ENCODE measurements around the gene HDAC2.
"Not testable (repeated sequence)": the region's sequence is repeated elsewhere in the genome, so short reads cannot be mapped to it uniquely, and the experiment has no call there.

HDAC2 gene

GRCh38 chr6:113969888-113970804 is 802 bp downstream of the HDAC2 start:
- peak; percentile 44 for DNase-seq

- no peak for DNase-seq
Observed at GRCh38 chr6:113968472-113968871, 2.5 kb downstream of the HDAC2 start.

- DNase-seq = no peak
Observed at GRCh38 chr6:113967777-113968176, 3.2 kb downstream of the HDAC2 start.

DNA sequence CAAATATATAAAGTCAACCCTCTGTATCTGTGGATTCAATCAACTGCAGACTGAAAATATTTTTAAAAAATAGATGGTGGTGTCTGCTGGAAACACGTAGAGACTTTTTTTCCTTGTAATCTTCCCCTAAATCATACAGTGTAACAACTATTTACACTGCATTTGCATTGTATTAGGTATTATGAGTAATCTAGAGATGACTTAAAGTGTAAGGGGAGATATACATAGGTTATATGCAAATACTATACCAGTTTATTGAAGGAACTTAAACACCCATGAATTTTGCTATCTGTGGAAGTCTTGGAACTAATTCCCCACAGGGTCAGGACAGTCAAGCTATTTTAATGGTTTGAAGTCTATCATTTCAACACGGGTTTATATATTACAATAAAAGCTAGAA is 10.2 kb downstream of the HDAC2 start:
- no peak for DNase-seq

DNA sequence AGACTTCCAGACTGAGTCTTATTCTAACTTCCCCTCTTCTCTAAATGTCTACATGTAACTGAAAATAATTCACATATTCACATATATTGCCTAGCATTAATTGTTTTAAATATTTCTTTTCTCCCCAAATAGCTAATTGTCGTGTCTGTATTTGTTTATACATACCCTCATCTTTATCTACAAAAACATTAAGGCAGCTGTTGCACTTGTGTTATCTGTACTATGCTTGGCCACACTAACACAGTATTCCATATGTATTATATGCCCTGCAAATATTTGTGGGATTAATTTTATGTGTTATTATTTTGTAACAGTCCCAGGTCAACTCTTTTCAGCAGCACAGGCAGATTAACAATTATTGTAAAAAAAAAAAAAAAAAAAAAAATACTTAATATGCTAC is 11.7 kb downstream of the HDAC2 start:
- DNase-seq = no peak

DNA sequence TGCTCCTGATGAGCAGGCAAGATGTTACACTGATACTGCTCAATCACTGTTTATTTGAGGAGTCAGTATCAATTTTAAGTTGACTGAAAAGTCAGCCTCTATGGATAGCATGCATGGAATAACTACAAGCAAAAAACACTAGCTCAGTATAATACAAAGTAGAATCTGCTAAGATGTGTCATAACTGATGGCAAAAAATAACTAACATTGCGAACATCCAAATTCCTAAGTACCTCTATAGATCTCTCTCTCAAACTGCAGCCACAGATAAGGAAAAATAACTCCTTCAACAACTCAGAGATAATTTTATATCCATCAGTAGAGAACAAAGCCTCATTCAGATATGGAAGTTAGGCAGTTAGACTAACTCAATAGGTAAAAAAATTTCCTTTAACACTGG is 16.3 kb downstream of the HDAC2 start:
- no peak for DNase-seq

- DNase-seq = no peak
Observed at GRCh38 chr6:113953346-113953745, 17.6 kb downstream of the HDAC2 start.

DNA sequence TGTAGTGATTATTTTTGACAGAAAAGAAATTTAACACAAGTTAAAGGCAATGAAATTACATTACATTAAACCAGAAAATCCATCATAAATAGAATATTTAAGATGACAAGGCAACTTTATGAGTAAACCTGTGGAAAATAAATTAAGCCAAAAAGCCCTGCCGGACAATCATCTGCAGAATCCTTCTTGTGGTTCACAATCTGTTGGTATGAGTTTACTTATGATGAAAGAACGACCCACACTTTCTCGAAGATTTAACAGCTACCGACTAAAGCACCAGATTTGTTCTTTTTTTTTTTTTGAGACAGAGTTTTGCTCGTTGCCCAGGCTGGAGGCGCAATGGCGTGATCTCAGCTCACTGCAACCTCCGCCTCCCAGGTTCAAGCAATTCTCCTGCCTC is 21.4 kb downstream of the HDAC2 start:
- no peak for DNase-seq

DNA sequence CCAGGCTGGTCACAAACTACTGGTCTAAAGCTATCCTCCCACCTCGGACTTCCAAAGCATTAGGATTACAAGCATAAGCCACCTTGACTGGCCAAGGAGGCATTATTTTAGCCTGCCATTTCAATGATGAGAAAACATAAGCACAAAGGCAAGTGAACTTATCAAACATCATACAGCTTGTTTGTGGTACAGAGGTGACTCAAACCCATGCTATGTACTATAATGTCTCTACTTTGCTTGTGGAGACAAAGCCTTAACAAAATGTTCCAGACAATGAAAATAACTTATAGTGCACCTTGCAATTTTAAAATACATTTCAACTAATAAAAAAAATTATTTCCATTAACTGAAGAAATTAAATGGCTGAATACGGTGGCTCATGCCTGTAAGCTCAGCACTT is 26.2 kb downstream of the HDAC2 start:
- DNase-seq = no peak

DNA sequence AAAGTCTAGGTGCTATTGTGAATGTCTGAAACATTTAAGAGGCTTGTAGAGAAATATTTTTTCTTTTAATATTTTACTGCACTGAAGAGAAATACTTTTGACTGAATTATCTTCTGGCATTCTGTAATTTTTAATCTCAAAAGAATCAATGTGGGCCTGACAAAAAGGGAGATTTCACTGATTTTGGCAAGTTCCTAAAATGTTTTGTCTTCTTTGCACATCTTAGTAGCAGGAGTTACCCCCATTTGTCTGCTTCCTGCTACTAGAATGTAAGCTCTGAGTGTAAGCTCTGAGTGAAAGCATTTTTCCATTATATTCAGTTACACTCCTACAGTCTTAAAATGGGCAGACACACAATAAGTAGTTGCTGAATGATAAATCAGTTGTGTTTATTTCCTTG is 31.1 kb downstream of the HDAC2 start:
- no peak for DNase-seq

- no peak for DNase-seq
Observed at GRCh38 chr6:113936093-113936934, 34.6 kb downstream of the HDAC2 start.

- no peak for DNase-seq
Observed at GRCh38 chr6:113934101-113934500, 36.8 kb downstream of the HDAC2 start.

GRCh38 chr6:113931907-113932306 is 39.0 kb downstream of the HDAC2 start:
- not testable (repeated sequence) for DNase-seq

DNA sequence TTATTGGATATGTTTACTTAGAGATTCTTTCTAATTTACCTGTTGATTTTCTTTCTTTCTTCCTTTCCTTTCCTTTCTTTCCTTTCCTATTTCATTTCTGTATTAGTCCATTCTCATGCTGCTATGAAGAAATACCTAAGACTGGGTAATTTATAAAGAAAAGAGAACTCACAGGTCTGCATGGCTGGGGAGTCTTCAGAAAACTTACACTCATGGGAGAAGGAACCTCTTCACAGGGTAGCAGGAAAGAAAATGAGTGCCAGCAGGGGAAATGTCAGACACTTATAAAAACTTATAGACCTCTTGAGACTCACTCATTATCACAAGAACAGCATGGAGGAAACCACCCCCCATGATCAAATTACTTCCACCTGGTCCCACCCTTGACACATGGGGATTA is 40.8 kb downstream of the HDAC2 start:
- no peak for DNase-seq

- DNase-seq = no peak
Observed at GRCh38 chr6:113927001-113927400, 43.9 kb downstream of the HDAC2 start.

- DNase-seq = no peak
Observed at GRCh38 chr6:113925378-113925777, 45.6 kb downstream of the HDAC2 start.

DNA sequence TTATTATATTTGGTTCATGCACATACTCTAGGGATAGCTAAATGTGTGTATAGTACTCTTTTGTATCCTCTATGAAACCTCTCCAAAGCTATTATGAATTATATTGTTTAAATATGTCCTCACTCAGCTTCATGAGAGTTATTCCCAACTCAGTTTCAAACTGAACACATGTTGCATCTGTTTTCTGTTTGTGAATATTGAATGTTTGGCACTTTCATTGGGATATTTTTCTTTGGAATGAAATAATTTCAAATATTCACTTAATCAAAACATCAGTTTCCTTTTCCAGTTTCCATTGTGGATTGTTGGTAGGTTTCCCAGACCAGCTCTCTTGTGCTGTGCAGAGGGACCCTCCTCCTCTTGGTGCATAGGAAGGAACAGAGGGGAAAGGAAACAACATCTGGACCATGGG is 46.6 kb downstream of the HDAC2 start:
- no peak for DNase-seq

DNA sequence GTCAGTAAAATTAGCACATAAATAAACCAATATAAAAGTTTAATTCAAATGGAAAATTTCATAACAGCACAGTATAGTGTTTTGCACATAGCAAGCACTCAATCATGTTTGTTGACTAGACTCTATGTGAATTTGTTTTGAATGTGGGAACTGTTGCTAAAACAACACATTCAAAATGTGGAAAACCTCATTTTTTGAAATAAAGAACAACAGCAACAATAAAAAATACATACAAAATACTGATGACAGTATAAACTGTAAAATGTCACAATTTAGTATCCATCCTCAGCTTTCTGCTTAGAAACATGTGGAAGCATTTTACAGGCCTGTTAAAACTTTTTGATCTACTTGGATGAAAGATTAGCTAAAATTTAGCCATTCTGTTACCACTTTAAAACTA is 47.4 kb downstream of the HDAC2 start:
- DNase-seq = no peak

DNA sequence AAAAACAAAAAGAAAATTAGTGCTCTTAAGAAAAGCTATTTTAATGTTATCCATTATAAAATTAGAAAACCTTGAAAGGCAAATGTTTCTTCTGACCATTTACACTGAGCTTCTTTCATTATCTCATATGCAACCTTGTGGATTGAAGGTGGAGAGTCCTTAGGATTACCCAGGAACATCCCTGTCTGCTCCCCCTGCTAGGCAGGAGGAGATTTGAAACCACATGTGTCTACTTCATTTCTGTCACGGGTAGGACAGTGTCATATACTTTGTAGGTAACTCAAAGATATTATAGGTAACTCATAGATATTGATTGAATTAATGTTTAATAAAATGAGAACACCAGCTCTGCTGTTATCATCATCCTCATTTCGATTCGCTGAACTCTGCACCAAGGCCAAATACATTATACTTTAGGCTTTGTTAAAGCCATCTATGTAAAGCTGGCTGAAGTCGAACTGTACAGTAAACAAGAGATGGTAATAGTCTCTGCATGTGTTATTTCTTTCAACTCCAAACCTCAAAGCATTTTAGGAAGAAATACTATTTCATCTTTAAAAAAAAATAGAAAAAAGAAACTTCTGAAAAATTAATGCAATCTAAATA is 49.5 kb downstream of the HDAC2 start:
- no peak for DNase-seq

GRCh38 chr6:113920663-113921267 is 50.2 kb downstream of the HDAC2 start:
- no peak for DNase-seq

GRCh38 chr6:113910285-113910684 is 60.7 kb downstream of the HDAC2 start:
- not testable (repeated sequence) for DNase-seq

DNA sequence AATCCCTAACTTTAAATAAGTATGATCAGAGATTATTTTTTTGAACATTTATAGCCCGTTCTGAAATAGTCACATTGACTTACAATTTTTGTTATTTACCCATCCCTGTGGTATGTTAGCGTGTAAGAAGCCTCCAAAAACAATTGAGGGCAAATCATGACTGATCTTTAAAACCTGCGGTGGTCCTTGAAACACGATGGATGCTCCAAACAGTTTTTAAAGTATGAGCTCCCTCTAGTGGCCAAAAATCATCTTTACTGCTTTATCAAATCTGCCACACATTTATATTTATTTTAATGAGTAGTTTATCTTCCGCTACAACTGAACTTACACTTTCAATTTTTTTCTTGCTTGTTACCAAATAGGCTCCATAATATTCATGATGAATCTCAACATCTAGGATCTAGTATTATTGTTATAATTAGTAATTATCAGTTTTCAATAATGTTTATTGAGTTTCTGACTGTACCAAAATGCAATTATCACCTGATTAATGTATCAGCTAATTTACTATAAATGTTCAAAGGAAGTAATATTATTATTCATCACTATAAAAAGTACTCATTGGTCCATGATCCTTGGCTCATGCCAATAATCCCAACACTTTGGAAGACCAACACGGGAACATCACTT is 61.6 kb downstream of the HDAC2 start:
- DNase-seq = no peak

DNA sequence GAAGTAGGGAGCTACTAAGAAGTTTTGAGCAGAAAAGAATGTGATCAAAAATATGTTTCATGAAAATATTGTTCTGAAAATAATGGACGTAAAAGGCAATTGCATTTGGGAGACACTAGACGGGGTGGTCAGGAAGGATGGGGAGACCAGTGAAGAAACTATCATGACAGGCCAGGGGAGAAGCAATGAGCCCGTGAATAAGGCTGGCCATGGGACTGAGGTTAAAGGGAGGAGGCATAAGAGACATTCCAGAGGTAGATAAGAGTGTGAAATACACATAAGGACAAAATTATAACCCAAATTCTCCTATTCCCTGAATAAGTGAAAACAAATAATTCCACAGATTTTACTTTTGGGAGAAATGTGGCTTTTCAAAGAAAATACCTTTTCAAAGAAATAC is 62.1 kb downstream of the HDAC2 start:
- DNase-seq = no peak
